KOPT-K1 (cell line): Measurements from ENCODE around the gene NLRC3.
A peak's percentile ranks its signal among the peaks of the same experiment; 100 is the strongest.
"Not testable (repeated sequence)": the region's sequence is repeated elsewhere in the genome, so short reads cannot be mapped to it uniquely, and the experiment has no call there.

ENCODE experiments used
- H3K27ac ChIP-seq: fragments of 200-600 bp; sonication (generic); 2 replicates; pipeline ENCODE4 v1.5.1; 2016; ENCODE audit warnings: antibody characterized with exemption, mild to moderate bottlenecking, low read depth, low read length; ENCODE audit not compliant: poor library complexity, severe bottlenecking
- H3K36me3 ChIP-seq: fragments of 200-600 bp; sonication (generic); 2 replicates; pipeline ENCODE4 v1.5.1; 2017; ENCODE audit warnings: antibody characterized with exemption, mild to moderate bottlenecking, low read length, moderate library complexity; ENCODE audit not compliant: insufficient read depth
- H3K9me3 ChIP-seq: fragments of 200-600 bp; sonication (generic); 2 replicates; pipeline ENCODE4 v1.5.1; 2017; ENCODE audit warnings: antibody characterized with exemption, low read length, mild to moderate bottlenecking; ENCODE audit not compliant: insufficient read depth, poor library complexity, severe bottlenecking

NLRC3 gene

DNA sequence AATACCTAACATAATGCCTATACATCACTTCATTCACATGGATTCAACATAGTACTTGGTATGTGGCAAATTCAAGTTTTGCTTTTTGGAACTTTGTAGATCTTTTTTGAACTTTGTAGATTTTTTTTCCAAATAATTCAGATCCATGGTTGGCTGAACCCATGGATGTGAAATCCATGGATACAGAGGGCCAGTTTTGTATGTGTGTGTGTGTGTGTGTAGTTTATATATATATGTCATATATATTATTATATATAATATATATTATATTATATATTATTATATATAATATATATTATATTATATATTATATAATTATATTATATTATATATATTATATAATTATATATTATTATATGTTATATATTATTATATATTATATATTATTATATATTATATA, 48.0 kb downstream of the NLRC3 start:
- peaks cover 66% of the 10 kb centered on the region for H3K36me3 ChIP-seq
- no peak overlapping the region for H3K27ac ChIP-seq
- H3K9me3 ChIP-seq, result no peaks in the 10 kb centered on the region

DNA sequence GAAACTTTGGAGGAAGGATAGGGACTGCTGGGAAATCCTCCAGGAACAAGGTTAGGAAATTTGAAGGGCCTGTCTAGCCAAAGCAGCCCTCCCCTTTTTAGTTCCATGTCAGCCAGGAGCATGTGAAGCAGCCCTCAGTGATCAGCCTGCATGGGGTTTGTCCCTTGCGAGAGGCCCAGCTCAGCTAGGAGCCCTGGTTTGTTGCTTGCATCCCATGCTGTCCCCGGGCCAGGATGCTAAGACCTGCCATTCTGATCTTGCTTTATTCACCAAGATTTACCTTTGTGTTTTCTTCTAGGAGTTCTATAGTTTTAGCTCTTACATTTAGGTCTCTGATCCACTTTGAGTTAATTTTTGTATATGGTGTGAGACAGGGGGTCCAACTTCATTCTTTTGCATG, 48.8 kb downstream of the NLRC3 start:
- Histone ChIP-seq H3K9me3 (no peaks in the 10 kb centered on the region), H3K36me3 (peaks cover 66% of the 10 kb centered on the region), H3K27ac (no peak overlapping the region)

DNA sequence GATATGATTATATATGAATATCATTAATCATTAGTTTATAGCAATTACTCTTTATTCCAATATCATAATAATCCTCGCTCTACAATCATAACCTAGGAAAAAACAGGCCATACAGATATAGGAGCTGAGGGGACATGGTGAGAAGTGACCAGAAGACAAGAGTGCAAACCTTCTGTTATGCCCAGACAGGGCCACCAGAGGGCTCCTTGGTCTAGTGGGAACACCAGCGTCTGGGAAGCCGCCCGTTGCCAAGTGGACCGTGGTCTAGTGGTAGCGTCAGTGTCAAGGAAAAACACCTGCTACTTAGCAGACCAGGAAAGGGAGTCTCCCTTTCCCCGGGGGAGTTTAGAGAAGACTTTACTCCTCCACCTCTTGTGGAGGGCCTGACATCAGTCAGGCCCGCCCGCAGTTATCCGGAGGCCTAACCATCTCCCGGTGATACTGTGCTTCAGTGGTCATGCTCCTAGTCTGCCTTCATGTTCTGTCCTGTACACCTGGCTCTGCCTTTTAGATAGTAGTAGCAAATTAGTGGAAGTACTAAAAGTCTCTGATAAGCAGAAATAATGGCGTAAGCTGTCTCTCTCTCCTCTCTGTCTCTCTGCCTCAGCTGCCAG, 49.9 kb downstream of the NLRC3 start:
- H3K9me3 ChIP-seq, H3K27ac ChIP-seq: not testable (repeated sequence)
- peaks cover 62% of the 10 kb centered on the region for H3K36me3 ChIP-seq

DNA sequence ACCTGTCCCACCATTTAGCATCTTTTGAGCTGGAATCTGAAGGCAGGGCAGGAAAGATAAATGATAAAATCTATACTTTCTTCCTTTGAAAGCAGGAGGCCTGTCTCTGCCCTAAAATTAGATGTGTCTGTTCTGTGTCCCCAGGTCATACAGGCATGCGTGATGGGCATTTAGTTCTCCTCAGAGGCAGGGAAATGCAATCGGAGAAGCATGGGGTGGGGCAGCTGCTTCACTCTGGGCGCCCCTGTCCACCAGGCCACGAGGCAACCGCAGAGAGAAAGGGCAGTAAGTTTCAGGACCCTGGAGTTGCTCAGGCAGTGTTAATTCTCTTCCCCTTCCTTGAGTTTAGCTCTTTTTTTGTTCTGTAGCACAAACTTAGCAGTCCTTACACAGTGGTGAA, 51.3 kb downstream of the NLRC3 start:
- no peaks in the 10 kb centered on the region for H3K9me3 ChIP-seq
- no peak overlapping the region for H3K27ac ChIP-seq
- H3K36me3 ChIP-seq, result peaks cover 58% of the 10 kb centered on the region

DNA sequence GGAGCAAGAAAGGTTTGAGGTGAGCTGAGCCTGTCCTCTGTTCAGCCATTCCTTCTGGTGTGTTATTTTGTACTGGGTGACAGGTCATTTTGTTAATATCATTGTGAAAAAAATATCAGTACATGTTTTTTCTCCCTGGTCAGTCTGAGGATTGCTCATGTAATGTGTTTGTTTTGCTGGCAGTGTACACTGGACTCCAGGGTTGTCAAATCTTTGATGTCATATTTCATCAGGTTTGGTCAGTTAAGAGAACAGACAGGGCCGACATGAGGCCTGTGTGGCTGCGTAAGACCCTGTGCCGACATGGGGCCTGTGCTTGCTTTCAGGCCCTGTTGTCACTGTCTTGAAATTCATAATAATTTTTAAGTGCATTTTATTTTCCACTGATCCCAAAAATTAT, 53.9 kb downstream of the NLRC3 start:
- peaks cover 66% of the 10 kb centered on the region for H3K36me3 ChIP-seq
- no peak overlapping the region for H3K27ac ChIP-seq
- H3K9me3 ChIP-seq, result no peaks in the 10 kb centered on the region

DNA sequence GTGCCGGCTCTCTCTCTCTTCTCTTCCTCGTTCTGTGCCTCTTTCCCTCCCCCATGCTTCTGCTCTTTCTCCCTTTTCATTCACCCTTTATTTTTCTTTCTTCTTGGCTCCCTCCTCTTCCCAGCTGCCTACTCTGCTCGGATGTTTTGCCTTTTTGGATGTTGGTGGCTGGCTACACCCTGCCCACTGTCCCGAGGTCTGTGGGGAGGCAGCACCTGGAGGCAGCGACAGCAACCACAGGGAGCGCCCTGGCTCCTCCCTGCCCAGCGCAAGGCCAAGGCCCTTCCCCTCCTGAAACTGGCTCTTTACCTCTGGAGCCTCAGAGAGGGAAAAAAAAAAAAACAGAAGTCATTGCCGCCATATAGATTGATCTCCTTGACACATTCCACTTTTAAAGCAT, 56.4 kb downstream of the NLRC3 start:
- Histone ChIP-seq H3K27ac (no peak overlapping the region), H3K36me3 (peaks cover 68% of the 10 kb centered on the region)

DNA sequence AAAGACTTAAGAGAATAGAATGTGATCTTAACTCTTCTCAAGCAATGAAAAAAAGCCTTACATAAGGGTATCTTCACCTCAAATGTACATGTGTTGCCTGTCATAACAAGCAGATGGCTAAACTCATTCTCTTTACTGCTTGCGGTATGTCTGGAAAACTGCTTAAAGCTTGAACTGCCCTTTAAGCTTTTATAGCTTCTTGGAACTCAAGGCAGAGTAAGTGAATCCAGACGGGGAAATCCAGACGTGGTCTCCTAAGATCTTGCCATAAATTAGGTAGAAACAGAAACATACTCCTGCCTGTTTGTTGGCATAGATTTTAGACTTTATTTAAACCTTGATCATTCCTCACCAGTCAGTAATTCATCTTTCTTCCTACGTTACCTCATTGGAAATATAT, 56.8 kb downstream of the NLRC3 start:
- Histone ChIP-seq H3K36me3 (peaks cover 67% of the 10 kb centered on the region), H3K9me3 (no peaks in the 10 kb centered on the region), H3K27ac (no peak overlapping the region)

More for the DNA sequence above, 56.4 kb downstream of the NLRC3 start:
- H3K9me3 ChIP-seq, result no peaks in the 10 kb centered on the region

DNA sequence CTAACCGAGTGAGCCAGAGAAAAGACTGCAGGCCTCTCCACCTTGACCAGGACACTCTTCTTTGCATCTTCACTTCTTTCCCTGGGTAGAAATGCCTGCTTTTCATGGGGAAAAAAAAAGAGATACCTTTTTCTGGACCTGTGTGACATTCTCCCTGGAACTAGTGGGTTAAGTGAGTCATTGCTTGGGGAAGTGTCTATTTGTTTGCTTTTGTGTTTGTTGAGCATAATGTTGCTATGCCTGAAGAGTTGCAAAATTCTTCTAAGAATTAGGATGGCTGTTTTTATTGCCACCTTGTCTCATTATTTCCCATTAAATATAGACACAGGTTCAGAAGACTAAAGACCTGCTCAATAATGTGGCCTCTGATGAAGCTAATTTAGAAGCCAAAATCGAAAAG, 57.6 kb downstream of the NLRC3 start:
- Histone ChIP-seq H3K27ac (no peak overlapping the region), H3K36me3 (peaks cover 67% of the 10 kb centered on the region), H3K9me3 (no peaks in the 10 kb centered on the region)

DNA sequence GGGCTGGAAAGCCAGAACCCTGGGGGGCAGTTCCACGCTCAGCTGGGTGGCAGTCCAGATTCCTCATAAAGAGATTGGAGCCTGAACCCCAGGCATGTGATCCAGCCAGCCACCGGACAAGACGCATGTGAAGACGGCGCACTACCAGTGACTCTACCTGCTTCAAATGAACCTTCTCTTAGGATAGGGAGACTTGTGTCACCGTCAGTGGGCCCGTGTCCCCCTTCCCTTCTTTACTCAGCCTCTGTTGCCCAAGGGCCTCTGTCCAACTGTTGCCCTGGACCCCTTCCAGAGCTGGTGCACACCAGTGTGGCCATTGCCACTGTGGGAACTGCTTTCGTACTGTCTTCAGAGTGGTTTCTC, 58.2 kb downstream of the NLRC3 start:
- Histone ChIP-seq H3K27ac (no peak overlapping the region), H3K36me3 (peaks cover 68% of the 10 kb centered on the region), H3K9me3 (no peaks in the 10 kb centered on the region)

DNA sequence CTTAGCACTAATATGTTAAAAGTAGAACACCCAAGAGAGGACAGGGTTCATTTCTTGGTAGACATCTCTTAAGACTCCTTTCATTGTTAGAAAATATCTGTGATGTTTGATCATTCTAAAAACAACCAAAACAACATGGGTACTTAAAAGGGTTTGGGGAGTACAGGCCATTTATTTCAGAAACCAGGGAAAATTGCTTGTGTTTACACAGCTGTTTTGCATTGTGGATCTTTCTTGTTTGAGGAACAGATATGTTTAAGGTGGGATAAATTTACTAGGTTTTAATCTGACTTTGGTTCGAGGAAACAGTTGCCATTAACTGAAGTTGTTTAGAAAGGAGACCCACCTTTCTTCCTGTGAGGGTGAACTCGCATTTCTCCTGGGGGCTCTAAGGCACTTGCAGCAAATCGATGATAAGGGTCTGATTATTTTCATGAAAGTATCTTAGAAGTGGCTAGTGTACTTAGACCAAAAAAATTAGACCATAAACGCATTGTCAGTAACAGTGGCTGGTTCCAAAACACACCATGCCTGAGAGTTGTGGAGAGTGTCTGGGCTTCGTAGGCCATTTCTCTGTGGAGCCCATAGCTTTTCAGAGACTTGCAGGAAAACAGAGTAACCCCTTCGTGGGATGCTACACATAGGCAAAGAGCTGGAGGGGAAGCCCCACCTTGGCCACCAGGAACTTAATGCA, 58.8 kb downstream of the NLRC3 start:
- Histone ChIP-seq H3K36me3 (peaks cover 68% of the 10 kb centered on the region), H3K27ac (no peak overlapping the region), H3K9me3 (no peaks in the 10 kb centered on the region)

DNA sequence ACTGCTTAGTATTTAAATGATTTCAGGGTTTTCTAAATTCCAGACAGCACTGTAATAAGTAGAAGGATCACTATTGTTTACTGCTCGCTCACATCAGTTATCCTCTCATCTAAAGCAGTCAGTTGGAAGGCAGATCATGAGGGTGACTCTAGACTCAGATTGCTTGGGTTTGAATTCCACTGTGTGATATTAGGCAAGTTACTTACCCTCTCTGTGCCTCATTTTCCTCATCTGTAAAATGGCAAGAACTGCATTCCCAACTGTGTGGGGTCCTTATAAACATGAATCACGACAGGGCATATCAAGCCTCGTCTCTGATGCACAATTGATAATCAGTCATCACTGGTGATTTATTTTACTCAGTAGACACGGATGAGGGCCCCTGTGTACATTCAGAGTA, 61.3 kb downstream of the NLRC3 start:
- Histone ChIP-seq H3K36me3 (peaks cover 82% of the 10 kb centered on the region), H3K9me3 (no peaks in the 10 kb centered on the region), H3K27ac (no peak overlapping the region)

DNA sequence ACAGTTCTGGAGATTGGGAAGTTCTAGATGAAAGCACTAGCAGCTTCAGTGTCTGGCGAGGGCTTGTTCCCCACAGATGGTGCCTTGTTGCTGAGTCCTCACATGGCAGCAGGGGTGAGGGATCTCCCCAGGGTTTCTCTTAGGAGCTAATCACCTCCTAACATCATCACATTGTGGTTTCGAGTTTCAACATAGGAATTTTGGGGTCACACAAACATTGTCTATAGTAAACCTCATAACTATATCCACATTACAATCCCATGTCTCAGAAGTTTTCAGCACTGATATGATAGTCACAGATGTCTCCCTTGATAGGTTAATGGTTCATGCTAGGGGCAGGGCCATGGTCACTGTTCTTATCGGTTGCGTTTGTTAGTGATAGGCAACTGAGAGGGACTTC, 62.6 kb downstream of the NLRC3 start:
- peaks cover 80% of the 10 kb centered on the region for H3K36me3 ChIP-seq
- H3K9me3 ChIP-seq, result no peaks in the 10 kb centered on the region
- H3K27ac ChIP-seq, result no peak overlapping the region

DNA sequence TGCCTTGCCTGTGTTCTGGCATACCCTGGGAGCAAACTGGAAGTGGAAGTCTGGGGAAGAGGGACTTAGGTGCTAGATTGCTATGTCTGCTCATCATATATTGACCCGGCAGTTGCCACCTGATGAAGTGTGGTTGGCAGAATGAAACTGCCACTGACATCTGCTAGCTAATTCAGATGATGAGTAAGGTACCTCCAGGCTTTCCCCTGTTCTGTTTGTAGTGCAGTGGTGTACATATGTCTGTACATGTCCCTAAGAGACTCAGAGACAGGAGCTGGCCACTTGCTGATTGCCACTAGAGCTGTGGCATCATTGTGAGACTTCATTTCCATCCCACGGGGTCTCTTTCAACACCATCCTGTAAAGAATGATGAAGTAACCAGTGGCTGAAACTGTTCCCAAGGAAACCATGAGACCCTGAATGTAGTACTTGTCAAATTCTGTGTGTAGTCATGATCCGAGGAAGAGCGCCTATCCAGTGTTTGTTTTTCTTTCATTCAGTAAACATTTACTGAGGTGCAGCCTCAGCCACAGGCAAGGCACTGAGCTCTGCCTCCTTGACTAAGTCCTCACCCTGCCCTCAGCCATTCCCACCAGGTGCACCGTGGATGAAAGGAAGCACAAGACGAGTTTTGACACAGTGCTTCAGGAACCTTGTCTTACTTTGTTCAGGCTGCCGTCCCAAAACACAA, 63.2 kb downstream of the NLRC3 start:
- Histone ChIP-seq H3K27ac (no peak overlapping the region), H3K9me3 (no peaks in the 10 kb centered on the region), H3K36me3 (peaks cover 75% of the 10 kb centered on the region)

DNA sequence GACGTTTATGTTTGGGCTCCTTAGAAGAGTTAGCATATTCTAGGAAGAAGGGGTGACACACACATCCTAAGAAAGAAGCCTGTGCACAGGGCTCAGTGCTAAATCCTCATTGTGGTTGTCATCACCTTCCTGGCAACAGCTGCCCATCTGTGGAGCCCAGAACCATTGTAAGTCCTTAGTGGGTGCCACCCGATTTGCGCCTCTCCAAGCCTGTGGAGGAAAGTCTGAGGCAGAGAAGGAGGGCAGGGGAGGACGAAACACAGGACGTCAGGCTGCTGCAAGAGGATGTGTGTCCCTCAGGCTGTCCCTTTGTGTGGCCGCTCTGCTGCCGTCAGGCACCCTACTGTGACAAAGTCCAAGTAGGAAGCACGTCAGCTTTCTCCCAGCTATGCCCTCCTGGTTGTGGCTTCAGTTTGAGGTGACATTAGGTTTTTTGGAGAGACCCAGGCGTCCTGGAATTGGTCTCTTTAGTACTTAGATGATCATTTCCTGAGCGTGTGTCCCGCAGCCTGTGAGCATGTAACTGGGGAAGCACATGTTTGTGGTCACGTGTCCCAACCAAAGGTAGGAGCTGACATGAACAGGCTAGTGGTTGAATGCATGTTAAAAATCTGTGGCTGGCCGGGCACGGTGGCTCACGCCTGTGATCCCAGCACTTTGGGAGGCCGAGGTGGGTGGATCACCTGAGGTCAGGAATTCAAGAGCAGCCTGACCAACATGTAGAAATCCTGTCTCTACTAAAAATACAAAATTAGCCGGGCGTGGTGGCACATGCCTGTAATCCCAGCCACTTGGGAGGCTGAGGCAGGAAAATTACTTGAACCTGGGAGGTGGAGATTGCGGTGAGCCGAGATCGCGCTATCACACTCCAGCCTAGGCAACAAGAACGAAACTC, 65.7 kb downstream of the NLRC3 start:
- peaks cover 57% of the 10 kb centered on the region for H3K36me3 ChIP-seq
- no peaks in the 10 kb centered on the region for H3K9me3 ChIP-seq
- H3K27ac ChIP-seq, result no peak overlapping the region

DNA sequence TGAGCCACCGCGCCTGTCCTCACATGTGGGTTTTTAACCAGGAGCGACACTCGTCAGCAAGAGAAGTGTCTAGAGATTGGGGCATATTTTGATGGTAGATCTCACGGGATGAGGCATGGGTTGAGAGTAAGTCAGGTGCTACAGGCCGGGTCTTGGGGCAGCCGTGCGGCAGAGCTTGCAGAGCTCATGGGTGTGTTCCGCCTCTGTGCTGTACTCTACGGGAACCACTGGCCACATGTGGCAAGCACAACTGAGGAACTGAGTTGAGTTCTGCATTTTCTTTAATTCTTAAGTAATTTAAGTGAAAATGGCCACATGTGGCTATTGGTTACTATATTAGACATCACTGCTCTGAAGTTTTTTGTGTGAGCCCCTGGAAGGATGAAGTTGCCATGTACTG, 66.8 kb downstream of the NLRC3 start:
- H3K36me3 ChIP-seq, result peaks cover 47% of the 10 kb centered on the region
- no peaks in the 10 kb centered on the region for H3K9me3 ChIP-seq
- H3K27ac ChIP-seq, result peak overlapping the region; percentile 29
